HepG2 (cell line): ENCODE results near the gene DVL3. TPM values are rescaled to one million over a fixed set of nuclear protein-coding genes. Genes with fewer than 3 reads are reported as not detected.

Experiments used
- ASH2L ChIP-seq: fragments of 300-600, 200-600 bp; sonication (generic); IDR thresholded peaks from 2 replicates; pipeline ENCODE4 v1.7.0; 2017; ENCODE audit warnings: low read depth, mild to moderate bottlenecking, moderate library complexity, mixed read lengths, low read length; ENCODE audit not compliant: insufficient read length
- ATRX ChIP-seq: sonication (generic); formaldehyde crosslinking; IDR thresholded peaks from 2 replicates; pipeline ENCODE4 v1.4.0; 2020; ENCODE audit warnings: missing genetic modification reagents, borderline replicate concordance
- FOXK2 ChIP-seq: fragments of 450-650 bp; IDR thresholded peaks from 2 replicates; pipeline ENCODE4 v1.6.1; 2016
- HOXD1 ChIP-seq: sonication (generic); formaldehyde crosslinking; IDR thresholded peaks from 2 replicates; pipeline ENCODE4 v1.5.0; 2020; ENCODE audit warnings: missing genetic modification reagents
- KLF12 ChIP-seq: sonication (generic); formaldehyde crosslinking; IDR thresholded peaks from 2 replicates; pipeline ENCODE4 v1.4.0; 2020; ENCODE audit warnings: missing genetic modification reagents, borderline replicate concordance
- MAFF ChIP-seq: IDR thresholded peaks from 2 replicates; pipeline ENCODE4 v1.6.1; 2011; ENCODE audit warnings: low read depth, low read length, improper control_type of control experiment
- MAFG ChIP-seq: sonication (generic); formaldehyde crosslinking; IDR thresholded peaks from 2 replicates; pipeline ENCODE4 v1.5.1; 2020; ENCODE audit warnings: mild to moderate bottlenecking, missing genetic modification reagents
- MIER3 ChIP-seq: IDR thresholded peaks from 2 replicates; pipeline ENCODE4 v1.6.1; 2016; ENCODE audit warnings: missing compliant biosample characterization, borderline replicate concordance
- NFRKB ChIP-seq: fragments of 450-650 bp; IDR thresholded peaks from 2 replicates; pipeline ENCODE4 v1.6.1; 2017
- PHF5A ChIP-seq: IDR thresholded peaks from one replicate; pipeline ENCODE4 v1.6.1; 2018; ENCODE audit warnings: low read depth, missing genetic modification reagents; ENCODE audit not compliant: unreplicated experiment
- PITX1 ChIP-seq: sonication (generic); formaldehyde crosslinking; IDR thresholded peaks from 2 replicates; pipeline ENCODE4 v1.5.1; 2020; ENCODE audit warnings: mild to moderate bottlenecking, missing genetic modification reagents
- SOX5 ChIP-seq: IDR thresholded peaks from 2 replicates; pipeline ENCODE4 v1.6.1; 2016; ENCODE audit warnings: borderline replicate concordance
- SP1 ChIP-seq, 2 experiments: fragments of 450-650 bp in 1 of 2; sonication (generic) in 1 of 2; formaldehyde crosslinking in 1 of 2; IDR thresholded peaks; 2 replicates each; pipeline versions ENCODE4 v1.4.0 to v1.6.1; 2016 to 2020; ENCODE audit warnings: missing genetic modification reagents in 1 of 2
- SRF ChIP-seq: IDR thresholded peaks from 2 replicates; pipeline ENCODE4 v1.6.1; 2011; ENCODE audit warnings: mild to moderate bottlenecking, low read depth, low read length, moderate library complexity
- TAF15 ChIP-seq: fragments of 200-400 bp; formaldehyde crosslinking; IDR thresholded peaks from one replicate; pipeline ENCODE4 v1.6.1; 2018; ENCODE audit warnings: mild to moderate bottlenecking, low read depth, low read length; ENCODE audit not compliant: poor library complexity, severe bottlenecking
- ZBTB1 ChIP-seq: sonication (generic); formaldehyde crosslinking; IDR thresholded peaks from 2 replicates; pipeline ENCODE4 v1.4.0; 2020; ENCODE audit warnings: missing genetic modification reagents, borderline replicate concordance
- ZBTB14 ChIP-seq: sonication (generic); formaldehyde crosslinking; IDR thresholded peaks from 2 replicates; pipeline ENCODE4 v1.4.0; 2020; ENCODE audit warnings: missing genetic modification reagents
- ZNF121 ChIP-seq: sonication (generic); formaldehyde crosslinking; IDR thresholded peaks from 2 replicates; pipeline ENCODE4 v1.5.0; 2020; ENCODE audit warnings: mild to moderate bottlenecking, missing genetic modification reagents
- ZNF138 ChIP-seq: sonication (generic); formaldehyde crosslinking; IDR thresholded peaks from 2 replicates; pipeline ENCODE4 v1.5.0; 2020; ENCODE audit warnings: mild to moderate bottlenecking, low read depth, missing genetic modification reagents
- ZNF530 ChIP-seq: sonication (generic); formaldehyde crosslinking; IDR thresholded peaks from 2 replicates; pipeline ENCODE4 v1.5.0; 2020; ENCODE audit warnings: low read depth, mild to moderate bottlenecking, missing genetic modification reagents
- ZNF570 ChIP-seq: sonication (generic); formaldehyde crosslinking; IDR thresholded peaks from 2 replicates; pipeline ENCODE4 v1.4.0; 2020; ENCODE audit warnings: mild to moderate bottlenecking, missing genetic modification reagents, borderline replicate concordance
- ZNF766 ChIP-seq: sonication (generic); formaldehyde crosslinking; IDR thresholded peaks from 2 replicates; pipeline ENCODE4 v1.5.0; 2020; ENCODE audit warnings: missing genetic modification reagents, borderline replicate concordance
- polyA plus RNA-seq, 8 experiments: library from polyadenylated mRNA; depleted of rRNA in 3 of 8; stranded (reverse) in 7 of 8; unstranded in 1 of 8; fragments of >200 nt; fragmentation: Illumina TruSeq in 4 of 8; extraction: Trizol in 4 of 8; gene quantifications; 2 replicates each; pipeline versions ENCODE4 v1.2.1 to v1.2.3, GENCODE V29; 2011 to 2016; ENCODE audit warnings: low read depth in 4 of 8, missing spikeins in 1 of 8, mixed read lengths in 1 of 8; ENCODE audit not compliant: insufficient read depth in 1 of 8
- total RNA-seq, 5 experiments: library from RNA; depleted of rRNA; stranded (reverse); fragments of >200 nt; fragmentation: Illumina TruSeq; extraction: Trizol; gene quantifications; 2 replicates each; pipeline ENCODE4 v1.2.3, GENCODE V29; 2016; ENCODE audit warnings: low read depth in 1 of 5
- TF ChIP-seq, protein P1 (sequence below): sonication (generic); formaldehyde crosslinking; IDR thresholded peaks from 2 replicates; pipeline ENCODE4 v1.4.0; 2020; ENCODE audit warnings: missing genetic modification reagents
- TF ChIP-seq, protein P2 (sequence below): sonication (generic); formaldehyde crosslinking; IDR thresholded peaks from 2 replicates; pipeline ENCODE4 v1.5.0; 2020; ENCODE audit warnings: mild to moderate bottlenecking, missing genetic modification reagents, borderline replicate concordance

DVL3 gene
- total and polyA plus RNA-seq, 2 of the 13 experiments (the other 11 are each of a cell fraction or from before 2014, with no cell fraction given), result 29.0 to 36.1 TPM

DNA sequence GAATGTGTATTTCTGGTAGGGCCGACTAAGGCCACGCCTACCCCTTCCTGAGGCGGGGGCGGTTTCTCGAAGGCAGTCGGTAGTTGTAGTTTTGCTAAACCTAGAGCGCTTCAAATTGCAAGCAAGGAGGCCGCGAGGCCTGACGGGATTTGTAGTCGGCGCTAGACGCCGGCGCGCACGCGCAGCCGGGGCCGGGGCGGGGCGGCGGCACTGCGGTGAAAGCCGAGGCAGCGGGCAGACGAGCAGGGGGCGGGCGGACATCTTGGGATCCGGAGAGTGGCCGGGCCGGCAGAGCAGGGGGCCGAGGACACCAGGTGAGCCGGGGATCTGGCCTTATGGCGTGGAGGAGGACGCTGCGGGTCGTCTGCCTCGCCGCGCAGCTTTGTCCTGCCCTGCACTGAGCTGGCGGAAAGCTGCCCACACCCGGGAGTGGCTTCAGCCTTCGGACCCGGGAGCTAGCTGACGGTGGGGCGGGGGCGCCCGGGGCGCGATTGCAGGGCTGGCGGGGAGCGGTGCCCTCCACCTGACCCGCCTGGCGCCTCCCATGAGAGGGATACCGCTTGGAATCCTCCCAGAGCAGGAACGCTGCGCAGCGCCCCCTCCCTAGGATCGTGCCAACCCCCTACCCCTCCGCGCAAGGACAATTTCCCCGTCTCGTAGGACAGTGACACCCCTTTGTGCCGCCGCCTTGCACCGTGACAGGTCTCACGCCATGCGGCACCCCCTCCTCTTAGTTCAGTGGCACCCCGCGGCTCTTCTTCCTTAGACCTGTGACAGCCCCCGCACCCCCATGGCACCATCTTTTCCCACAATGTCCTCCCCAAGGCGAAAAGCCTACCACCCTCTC is 19.7 kb downstream of the DVL3 start, which contains the start of gene AP2M1 (continued):
- TF ChIP-seq NFRKB, result no peak
- TF ChIP-seq ZNF138 (CRISPR knock-in tag), result 0 out of 2 replicates have a peak, but pooled peaks have one; percentile 62
- no peak for TF ChIP-seq PHF5A (CRISPR knock-in tag)
- TF ChIP-seq ZNF570 (CRISPR knock-in tag), result no peak
- peak; percentile 52; the same call in 1 of the 2 replicates for TF ChIP-seq KLF12 (CRISPR knock-in tag)
- peak; percentile 17; the same call in 1 of the 2 replicates for TF ChIP-seq SOX5
- TF ChIP-seq MIER3 (CRISPR knock-in tag), result no peak
- no peak for TF ChIP-seq ASH2L
- peak; percentile 56; the same call in 1 of the 2 replicates for TF ChIP-seq ZBTB14 (CRISPR knock-in tag)
- TF ChIP-seq ZNF766, result no peak
- no peak for TF ChIP-seq MAFG (CRISPR knock-in tag)
- TF ChIP-seq, protein P1, sequence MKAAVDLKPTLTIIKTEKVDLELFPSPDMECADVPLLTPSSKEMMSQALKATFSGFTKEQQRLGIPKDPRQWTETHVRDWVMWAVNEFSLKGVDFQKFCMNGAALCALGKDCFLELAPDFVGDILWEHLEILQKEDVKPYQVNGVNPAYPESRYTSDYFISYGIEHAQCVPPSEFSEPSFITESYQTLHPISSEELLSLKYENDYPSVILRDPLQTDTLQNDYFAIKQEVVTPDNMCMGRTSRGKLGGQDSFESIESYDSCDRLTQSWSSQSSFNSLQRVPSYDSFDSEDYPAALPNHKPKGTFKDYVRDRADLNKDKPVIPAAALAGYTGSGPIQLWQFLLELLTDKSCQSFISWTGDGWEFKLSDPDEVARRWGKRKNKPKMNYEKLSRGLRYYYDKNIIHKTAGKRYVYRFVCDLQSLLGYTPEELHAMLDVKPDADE (CRISPR knock-in tag), result no peak
- no peak for TF ChIP-seq ZNF121 (CRISPR knock-in tag)
- no peak for TF ChIP-seq FOXK2
- TF ChIP-seq, protein P2, sequence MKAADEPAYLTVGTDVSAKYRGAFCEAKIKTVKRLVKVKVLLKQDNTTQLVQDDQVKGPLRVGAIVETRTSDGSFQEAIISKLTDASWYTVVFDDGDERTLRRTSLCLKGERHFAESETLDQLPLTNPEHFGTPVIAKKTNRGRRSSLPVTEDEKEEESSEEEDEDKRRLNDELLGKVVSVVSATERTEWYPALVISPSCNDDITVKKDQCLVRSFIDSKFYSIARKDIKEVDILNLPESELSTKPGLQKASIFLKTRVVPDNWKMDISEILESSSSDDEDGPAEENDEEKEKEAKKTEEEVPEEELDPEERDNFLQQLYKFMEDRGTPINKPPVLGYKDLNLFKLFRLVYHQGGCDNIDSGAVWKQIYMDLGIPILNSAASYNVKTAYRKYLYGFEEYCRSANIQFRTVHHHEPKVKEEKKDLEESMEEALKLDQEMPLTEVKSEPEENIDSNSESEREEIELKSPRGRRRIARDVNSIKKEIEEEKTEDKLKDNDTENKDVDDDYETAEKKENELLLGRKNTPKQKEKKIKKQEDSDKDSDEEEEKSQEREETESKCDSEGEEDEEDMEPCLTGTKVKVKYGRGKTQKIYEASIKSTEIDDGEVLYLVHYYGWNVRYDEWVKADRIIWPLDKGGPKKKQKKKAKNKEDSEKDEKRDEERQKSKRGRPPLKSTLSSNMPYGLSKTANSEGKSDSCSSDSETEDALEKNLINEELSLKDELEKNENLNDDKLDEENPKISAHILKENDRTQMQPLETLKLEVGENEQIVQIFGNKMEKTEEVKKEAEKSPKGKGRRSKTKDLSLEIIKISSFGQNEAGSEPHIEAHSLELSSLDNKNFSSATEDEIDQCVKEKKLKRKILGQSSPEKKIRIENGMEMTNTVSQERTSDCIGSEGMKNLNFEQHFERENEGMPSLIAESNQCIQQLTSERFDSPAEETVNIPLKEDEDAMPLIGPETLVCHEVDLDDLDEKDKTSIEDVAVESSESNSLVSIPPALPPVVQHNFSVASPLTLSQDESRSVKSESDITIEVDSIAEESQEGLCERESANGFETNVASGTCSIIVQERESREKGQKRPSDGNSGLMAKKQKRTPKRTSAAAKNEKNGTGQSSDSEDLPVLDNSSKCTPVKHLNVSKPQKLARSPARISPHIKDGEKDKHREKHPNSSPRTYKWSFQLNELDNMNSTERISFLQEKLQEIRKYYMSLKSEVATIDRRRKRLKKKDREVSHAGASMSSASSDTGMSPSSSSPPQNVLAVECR (CRISPR knock-in tag), result peak; percentile 95
- TF ChIP-seq SRF, result no peak
- no peak for TF ChIP-seq ZBTB1
- no peak for TF ChIP-seq ATRX (CRISPR knock-in tag)
- no peak for TF ChIP-seq SP1 (IDR thresholded peaks at IDR 0.05)
- TF ChIP-seq SP1 (CRISPR knock-in tag; IDR thresholded peaks at IDR 0.05), result peak; percentile 88
- peak; percentile 57; the same call in 1 of the 2 replicates for TF ChIP-seq HOXD1 (CRISPR knock-in tag)
- no peak for TF ChIP-seq TAF15
- no peak for TF ChIP-seq MAFF
- TF ChIP-seq ZNF530 (CRISPR knock-in tag), result no peak
- peak; percentile 81 for TF ChIP-seq PITX1 (CRISPR knock-in tag)
